D341Med (cell line): Measurements from ENCODE around the gene SNX19.
"Not testable (repeated sequence)": the region's sequence is repeated elsewhere in the genome, so short reads cannot be mapped to it uniquely, and the experiment has no call there.

Experiments used
- DNase-seq: peaks from one replicate; pipeline ENCODE4 v3.0.0; 2012; ENCODE audit warnings: low spot score

The SNX19 gene

GRCh38 chr11:130872102-130872501 is 44.2 kb downstream of the SNX19 start:
- DNase-seq = no peak

- no peak for DNase-seq
These were observed 44.7 kb downstream of the SNX19 start for GRCh38 chr11:130871616-130872015.

- DNase-seq = no peak
These were observed 47.4 kb downstream of the SNX19 start for GRCh38 chr11:130868721-130869390.

DNA sequence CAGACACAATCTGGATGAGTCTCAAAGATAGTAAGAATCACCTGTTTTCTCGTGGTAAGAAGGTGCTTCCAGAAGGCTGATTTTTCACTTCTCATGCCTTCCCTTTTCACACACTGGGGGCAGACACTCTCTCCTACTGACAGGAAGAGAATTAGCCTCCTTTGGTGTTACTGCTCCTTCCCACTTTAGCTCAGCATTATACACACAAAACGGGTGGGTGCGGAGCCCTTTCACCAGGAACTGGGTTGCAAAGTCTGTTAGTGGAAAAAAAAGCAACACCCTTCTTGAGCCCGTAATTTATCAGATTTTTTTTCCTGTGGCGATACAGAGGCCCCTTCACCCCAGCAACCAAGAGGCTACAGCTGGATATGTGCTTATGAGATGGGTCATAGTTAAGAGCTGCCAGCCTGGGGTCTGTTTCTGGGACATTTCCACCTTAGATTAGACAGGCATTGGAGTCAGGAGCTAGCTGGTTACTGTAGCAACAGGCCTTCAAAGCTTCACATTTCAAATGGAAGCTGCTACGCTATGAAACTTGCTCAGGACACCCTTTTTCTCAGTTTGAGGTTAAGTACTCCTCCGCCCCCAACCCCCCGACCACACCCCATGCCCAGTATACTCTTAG is 48.1 kb downstream of the SNX19 start:
- DNase-seq = no peak

DNA sequence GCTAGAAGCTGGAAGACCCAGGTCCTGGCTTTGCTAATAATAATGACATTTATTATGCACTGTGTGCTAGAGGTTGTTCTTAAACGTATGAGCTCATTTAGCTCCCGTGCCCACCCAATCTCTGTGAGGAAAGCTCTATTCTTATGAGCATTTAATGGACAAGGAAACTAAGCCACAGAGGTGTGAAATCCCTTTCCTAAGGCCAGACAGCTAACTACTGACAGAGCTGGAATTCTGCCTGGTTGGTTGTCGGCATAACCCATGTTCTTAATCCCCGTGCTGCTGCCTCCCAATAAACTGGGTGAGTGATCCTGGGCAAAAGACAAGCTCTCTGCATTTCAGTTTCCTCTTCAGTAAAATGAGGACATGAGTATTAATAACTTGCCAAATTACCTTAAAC is 49.4 kb downstream of the SNX19 start:
- no peak for DNase-seq

DNA sequence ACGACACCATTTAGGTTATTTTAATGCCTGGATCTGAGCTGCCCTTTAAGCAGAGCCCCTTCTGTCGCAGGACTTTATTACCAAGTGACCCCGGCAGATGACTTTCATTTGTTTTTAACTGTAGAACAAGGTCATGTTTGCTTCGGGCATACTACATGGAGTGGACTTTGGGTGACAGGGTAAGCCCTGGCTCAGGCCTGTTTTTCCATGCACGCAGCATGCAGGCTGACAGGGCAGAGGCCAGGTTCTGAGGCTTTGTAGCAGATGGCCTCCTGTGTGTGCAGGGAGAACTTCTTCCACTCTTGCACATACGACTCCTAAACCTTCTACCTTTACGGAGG is 50.5 kb downstream of the SNX19 start:
- no peak for DNase-seq

- no peak for DNase-seq
These were observed 51.0 kb downstream of the SNX19 start for GRCh38 chr11:130865091-130865773.

GRCh38 chr11:130861902-130862860 is 54.1 kb downstream of the SNX19 start:
- peak; percentile 92 for DNase-seq

DNA sequence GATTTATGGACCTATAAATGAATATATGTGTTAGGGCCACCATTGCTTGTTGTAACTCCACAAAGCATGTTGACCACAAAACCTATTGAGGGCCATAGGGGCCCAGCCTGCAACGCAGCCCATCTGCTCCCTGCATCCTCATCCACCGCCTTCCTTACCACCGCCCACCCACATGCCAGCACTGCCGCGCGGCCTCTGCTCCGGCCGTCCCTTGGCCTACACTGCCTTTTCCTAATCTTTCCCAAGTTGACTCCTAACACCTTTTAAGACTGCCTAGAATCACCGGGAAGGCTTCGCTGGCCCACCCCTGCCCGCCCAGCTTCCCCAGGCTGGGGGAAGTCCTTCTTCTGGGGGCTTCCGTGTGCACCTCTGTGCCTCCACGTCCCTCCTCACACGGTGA is 55.0 kb downstream of the SNX19 start:
- DNase-seq = no peak

DNA sequence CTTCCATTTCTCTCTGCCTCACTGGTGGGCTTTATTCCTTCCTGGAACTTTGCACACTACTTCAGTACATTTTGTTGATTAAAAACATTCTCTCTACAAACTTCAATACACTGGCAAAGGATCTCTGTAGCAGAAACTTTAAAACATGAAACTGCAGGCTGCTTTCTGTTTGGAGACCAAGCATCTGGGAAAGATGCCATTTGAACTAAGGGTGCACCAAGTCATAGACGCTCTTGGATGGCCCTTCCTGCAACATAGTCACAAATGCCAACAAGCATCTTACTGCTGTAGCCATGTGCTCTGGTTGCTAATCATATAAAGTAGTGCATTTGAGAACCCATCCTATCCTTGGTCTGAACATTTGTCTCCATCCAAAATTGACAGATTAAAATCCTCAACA is 56.4 kb downstream of the SNX19 start:
- DNase-seq = no peak

DNA sequence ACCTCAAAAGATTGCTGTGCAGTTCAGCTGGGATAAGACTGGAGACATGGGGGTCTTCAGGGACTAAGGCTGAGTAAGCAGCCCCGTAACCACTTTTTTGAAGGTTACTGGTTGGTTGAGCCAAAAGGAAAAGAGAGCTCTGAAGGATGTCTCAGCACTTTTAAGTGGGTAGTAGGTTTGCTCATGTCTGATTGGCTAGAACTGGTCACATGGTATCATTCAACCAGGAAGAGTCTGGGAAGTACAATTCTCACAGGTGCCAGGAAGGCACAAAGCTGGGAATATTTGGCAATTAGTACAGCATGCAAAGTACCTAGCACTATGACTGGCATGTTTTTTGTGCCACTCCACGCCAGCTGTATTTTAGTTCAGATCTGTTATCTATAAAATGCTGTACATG is 58.1 kb downstream of the SNX19 start:
- no peak for DNase-seq

GRCh38 chr11:130855707-130856106 is 60.6 kb downstream of the SNX19 start:
- not testable (repeated sequence) for DNase-seq

- DNase-seq = no peak
These were observed 61.8 kb downstream of the SNX19 start for GRCh38 chr11:130854483-130854882.

GRCh38 chr11:130852589-130852988 is 63.7 kb downstream of the SNX19 start:
- no peak for DNase-seq

DNA sequence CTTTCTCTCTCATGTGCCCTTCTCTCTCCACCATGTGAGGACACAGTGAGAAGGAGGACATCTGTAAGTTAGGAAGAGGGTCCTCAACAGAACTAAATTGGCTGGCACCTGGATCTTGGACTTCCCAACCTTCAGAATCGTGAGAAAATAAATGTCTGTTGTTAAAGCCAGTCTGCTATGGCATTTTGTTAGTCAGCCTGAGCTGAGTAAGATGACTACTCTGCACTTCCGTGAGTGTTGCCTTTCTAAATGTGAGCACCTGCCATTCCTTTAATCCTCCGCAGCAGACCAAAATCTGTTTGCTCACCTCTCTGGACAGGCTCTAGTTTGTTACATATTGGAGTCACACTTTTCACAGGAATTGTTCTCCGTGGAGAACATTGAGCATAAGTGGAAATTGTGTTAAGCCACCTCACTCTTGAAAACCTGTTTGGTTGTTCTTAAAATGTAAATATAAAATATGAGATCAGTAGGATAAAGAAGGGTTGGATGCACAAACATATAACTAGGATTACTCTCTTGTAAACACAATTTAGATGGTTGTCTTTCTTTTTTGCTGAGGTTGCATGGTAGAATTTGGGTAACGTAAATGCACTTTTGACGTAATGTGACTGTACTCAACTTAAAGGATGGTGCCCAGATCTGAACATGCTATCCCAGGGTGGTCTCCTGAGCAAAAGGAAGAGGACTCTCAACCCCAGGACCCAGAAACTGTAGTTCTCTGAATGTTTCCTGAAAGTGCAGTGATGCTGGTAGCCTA is 65.9 kb downstream of the SNX19 start:
- DNase-seq = no peak

GRCh38 chr11:130849215-130849568 is 67.1 kb downstream of the SNX19 start:
- no peak for DNase-seq

DNA sequence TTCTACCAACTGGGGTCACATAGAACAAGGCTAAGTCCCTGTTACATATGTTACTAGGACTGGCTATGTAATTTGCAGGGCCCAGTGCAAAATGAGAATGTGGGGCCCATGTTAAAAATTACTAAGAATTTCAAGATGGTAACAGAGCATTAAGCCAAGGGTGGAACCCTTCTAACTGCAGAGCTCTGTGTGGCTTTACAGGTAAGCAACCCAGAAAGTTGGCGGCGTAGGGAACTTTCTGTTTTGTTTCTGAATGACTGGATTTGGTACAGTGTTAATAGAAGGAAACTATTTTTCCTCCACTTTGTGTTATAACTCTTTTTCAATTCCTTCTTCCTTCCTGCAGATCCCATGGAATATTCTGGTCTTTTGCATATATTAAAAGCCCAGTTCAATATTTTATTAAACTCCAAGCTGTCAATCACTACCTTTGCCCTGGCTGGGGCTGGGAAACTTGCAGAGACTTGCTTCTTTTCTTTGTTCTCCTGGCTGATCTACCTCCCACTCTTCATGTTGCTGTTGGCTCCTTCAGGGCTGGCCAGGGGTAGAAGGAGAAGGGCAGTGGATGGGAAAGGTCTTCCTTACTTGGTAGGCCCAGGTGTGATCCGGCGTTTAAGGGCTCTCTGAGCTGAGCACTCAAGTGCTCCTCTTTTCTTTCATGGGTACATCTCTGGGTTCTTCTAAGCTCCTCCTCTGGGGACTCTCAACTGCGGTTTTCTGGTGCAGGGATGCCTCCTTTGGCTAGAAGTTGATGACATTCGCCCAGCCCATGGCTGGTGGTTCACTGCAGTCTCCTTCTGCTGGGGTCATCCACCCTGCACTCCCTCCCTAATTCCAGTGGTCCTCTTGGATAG is 67.7 kb downstream of the SNX19 start:
- DNase-seq = no peak

DNA sequence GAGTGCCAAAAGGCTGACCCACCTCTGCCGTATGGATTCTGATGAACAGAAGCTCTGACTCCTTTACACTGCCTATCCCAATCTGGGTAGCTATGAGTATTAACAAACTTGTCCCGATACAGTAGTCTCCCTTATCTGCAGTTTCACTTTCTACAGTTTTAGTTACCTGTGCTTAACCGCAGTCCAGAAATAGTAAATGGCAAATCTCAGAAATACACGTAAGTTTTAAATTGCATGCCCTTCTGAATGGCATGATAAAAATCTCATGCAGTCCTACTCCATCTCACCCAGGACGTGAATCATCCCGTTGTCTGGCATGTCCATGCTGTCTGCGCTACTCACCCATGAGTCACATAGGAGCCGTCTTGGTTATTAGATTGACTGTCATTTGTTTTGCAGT is 68.8 kb downstream of the SNX19 start:
- no peak for DNase-seq

DNA sequence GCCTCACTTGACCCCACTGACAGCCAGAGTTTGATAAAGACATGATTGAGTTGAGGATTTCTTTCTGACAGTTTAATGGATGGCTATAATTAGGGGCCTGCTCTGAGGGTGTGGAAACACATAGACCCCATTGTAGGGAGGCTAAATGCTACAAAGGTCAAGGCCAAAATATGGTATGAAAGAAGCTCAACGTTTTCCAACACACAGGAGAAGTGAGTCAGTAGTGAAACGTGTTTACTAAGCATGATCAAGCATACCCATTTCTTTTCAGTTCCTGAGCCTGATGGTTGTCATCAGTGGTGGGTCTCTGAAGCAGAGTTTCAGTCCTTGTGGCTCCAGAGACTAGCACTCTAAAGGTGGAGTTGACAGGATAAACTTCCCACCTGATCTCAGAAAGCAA is 69.7 kb downstream of the SNX19 start:
- DNase-seq = no peak

- no peak for DNase-seq
These were observed 74.3 kb downstream of the SNX19 start for GRCh38 chr11:130842001-130842400.

GRCh38 chr11:130840679-130841078 is 75.6 kb downstream of the SNX19 start:
- no peak for DNase-seq
